Suppressor macrophage treated with lipopolysaccharide for 1 hour (primary cell): ENCODE results near the gene STAG3.
A peak's percentile ranks its signal among the peaks of the same experiment; 100 is the strongest.
"Not testable (repeated sequence)": the region's sequence is repeated elsewhere in the genome, so short reads cannot be mapped to it uniquely, and the experiment has no call there.

Experiments
- DNase-seq, 3 donors: peaks; one replicate each; pipeline ENCODE4 v3.0.0-alpha.2; 2020 to 2022

Gene STAG3

GRCh38 chr7:100212631-100213286 is 35.0 kb downstream of the STAG3 start:
- no peak for DNase-seq

DNA sequence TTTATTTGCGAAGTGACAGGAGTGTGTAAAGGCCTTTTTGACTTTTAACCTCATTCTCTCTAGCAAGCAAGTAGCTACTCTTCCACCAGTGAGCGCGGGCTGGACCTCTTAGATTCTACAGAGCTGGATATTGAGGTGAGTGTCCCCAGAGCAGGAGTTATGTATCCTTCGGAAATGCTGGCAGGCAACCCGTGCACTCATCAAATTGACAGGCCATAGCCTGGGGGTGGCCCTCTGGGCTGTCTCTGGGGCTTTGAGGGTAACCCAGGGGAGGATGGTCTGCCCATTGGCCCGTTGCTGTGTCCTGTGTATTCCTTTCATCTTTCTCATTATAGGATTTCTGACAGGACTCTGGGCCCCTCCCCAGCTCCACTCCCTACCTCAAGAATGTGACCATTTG is 36.0 kb downstream of the STAG3 start:
- DNase-seq = no peak

DNA sequence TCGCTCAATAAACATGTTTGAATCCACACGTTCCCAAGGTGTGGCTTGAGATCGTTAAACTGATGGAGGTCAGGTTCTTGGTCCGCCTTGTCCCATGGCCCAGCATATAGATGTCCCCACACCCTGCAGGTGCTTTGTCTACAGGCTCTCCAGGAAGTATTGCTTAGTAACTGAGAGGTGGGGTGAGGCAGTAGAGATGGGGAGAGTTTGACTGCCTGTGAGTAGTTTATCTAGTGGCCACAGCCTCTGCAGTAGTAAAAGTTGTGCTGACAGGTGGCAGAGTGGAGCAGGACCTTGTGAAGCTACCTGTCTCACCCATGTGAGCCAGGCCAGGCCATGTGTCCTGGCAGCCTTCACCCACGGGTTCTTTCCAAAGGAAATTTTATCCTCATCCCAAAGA is 36.6 kb downstream of the STAG3 start:
- not testable (repeated sequence) for DNase-seq

GRCh38 chr7:100215895-100216294 is 38.2 kb downstream of the STAG3 start:
- DNase-seq = no peak

GRCh38 chr7:100217934-100218333 is 40.2 kb downstream of the STAG3 start:
- DNase-seq = peak in 2 of 3 donors; percentile 11 to 15

- no peak for DNase-seq
Observed at GRCh38 chr7:100219271-100219737, 41.6 kb downstream of the STAG3 start.

DNA sequence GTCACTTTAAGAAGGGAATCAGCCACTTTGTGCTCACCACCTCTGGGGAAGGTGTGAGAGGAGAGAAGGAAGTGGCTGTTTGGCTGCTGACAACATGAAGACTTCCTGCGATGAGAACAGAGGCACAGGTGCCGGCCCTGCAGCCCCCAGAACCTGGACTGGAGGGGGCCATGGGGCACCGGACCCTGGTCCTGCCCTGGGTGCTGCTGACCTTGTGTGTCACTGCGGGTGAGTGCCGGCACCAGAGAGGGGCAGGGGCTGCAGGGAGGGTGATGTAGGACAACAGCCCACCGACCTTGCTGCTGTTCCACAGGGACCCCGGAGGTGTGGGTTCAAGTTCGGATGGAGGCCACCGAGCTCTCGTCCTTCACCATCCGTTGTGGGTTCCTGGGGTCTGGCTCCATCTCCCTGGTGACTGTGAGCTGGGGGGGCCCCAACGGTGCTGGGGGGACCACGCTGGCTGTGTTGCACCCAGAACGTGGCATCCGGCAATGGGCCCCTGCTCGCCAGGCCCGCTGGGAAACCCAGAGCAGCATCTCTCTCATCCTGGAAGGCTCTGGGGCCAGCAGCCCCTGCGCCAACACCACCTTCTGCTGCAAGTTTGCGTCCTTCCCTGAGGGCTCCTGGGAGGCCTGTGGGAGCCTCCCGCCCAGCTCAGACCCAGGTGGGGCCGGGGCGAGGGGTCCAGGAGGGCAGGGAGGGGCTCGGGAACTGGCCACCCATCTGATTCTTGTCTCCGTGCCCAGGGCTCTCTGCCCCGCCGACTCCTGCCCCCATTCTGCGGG is 42.3 kb downstream of the STAG3 start, which contains the start of gene PVRIG:
Gene PVRIG, plus strand, starts transcription at position 149 of the 785 bp plus-strand sequence. Its CDS starts 22 bp downstream, at position 171.
- not testable (repeated sequence) for DNase-seq

DNA sequence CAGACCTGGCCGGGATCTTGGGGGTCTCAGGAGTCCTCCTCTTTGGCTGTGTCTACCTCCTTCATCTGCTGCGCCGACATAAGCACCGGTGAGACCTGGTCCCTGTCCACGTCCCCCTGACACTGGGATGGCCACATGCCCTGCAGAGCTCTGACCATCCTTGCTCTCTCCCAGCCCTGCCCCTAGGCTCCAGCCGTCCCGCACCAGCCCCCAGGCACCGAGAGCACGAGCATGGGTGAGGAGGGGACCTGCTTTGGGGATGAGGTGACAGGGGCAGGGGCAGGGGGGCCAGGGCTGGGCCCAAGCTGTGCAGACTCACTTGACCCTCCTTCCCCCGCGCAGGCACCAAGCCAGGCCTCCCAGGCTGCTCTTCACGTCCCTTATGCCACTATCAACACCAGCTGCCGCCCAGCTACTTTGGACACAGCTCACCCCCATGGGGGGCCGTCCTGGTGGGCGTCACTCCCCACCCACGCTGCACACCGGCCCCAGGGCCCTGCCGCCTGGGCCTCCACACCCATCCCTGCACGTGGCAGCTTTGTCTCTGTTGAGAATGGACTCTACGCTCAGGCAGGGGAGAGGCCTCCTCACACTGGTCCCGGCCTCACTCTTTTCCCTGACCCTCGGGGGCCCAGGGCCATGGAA is 43.0 kb downstream of the STAG3 start:
- no peak for DNase-seq

DNA sequence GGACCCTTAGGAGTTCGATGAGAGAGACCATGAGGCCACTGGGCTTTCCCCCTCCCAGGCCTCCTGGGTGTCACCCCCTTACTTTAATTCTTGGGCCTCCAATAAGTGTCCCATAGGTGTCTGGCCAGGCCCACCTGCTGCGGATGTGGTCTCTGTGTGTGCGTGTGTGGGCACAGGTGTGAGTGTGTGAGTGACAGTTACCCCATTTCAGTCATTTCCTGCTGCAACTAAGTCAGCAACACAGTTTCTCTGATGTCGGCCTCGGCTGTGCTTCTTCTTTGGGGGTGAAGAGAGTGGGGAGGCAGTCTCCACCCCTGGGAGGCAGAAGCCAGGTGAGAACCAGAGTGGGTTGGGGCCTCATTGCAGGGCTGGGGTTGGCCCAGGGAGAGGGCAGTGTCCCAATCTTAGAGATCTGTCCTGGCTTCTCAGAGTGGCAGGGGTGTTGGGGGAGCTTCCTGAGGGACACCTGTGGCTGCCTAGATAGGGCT is 43.6 kb downstream of the STAG3 start:
- no peak for DNase-seq

GRCh38 chr7:100221767-100222444 is 44.2 kb downstream of the STAG3 start:
- DNase-seq = no peak

- DNase-seq = no peak
Observed at GRCh38 chr7:100222445-100223132, 44.9 kb downstream of the STAG3 start.

DNA sequence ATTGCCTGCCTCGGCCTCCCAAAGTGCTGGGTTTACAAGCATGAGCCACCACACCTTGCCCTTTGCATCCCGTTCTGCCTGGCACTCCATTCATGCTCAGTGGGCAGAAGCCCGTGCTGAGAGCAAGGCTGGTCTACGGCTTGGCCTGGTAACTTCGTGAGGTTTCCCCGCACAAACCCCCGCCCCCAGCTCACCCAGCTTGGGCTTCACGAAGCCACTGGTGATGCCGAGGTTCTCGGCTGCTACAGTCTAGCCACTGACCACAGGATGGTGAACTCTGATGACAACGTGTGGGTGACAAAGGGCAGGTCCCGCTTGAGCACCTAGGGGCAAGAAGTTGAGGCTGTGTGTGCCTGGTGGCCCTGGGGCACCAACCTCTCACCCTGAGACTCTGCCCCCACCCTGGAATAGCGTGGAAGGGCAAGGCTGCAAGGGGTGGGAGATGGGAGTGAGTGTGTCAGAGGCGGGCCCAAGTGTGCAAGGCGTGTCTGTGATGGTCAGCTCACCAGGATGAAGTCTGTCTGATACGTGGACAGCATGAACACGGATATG is 45.7 kb downstream of the STAG3 start:
- not testable (repeated sequence) for DNase-seq

- not testable (repeated sequence) for DNase-seq
Observed at GRCh38 chr7:100224891-100225290, 47.2 kb downstream of the STAG3 start.

DNA sequence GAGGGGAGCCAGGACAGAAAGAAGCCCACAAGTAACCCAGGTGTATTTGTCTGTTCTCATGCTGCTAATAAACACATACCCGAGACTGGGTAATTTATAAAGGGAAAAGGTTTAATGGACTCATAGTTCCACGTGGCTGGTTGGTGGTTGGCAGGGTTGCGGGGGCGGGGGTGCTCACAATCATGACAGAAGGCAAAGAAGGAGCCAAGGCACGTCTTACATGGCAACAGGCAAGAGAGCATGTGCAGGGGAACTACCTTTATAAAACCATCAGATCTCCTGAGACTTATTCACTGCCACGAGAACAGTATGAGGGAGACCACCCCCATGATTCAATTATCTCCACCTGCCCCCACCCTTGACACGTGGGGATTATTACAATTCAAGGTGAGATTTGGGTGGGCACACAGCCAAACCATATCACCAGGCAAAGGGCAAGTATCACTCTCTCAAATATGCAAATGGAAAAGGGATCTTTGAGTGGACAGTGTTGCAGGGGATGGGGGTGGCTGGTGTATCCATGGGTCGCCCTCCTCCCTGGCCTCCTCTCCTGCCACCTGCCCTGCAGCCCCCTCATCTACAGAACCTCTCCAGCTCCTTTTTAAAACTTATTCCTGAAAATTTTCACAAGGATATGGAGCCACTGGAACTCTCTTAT is 57.1 kb downstream of the STAG3 start:
- DNase-seq = not testable (repeated sequence)

DNA sequence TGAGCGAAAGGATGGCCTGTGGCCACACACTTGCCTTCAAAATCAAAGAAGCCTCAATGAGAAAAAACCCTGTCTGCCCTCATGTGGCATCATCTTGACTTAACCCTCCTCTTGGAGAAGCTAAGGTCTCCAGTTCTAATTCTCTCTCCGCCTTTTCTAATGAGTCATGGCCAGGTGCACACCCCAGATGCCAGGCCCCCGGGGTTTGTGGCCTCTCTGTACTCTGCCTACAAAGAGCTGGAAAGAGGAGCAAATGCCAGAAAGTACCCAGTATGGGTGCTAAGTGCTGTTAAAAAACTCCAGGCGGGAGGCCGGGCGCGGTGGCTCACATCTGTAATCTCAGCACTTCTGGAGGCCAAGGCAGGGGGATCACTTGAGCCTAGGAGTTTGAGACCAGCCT is 62.3 kb downstream of the STAG3 start:
- not testable (repeated sequence) for DNase-seq

DNA sequence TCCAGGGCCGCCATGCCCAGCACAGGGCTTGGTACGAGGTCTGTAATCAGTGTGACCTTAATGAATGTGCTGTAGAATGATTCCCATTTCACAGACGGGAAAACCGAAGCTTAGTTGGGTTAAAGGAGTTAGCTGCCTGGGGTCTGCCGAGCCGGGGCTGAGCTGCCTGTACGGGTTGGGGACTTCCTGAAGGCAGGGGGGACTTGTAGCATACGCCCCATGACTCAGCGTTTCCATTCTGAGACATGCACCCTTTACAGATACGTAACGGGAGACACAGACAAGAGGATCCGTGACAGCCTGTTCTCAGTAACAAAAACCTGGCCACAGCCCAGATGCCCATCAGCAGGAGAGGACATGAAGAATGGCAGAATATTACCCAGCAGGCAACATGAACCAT is 65.7 kb downstream of the STAG3 start:
- peak; percentile 63 to 67 (median 67) for DNase-seq

DNA sequence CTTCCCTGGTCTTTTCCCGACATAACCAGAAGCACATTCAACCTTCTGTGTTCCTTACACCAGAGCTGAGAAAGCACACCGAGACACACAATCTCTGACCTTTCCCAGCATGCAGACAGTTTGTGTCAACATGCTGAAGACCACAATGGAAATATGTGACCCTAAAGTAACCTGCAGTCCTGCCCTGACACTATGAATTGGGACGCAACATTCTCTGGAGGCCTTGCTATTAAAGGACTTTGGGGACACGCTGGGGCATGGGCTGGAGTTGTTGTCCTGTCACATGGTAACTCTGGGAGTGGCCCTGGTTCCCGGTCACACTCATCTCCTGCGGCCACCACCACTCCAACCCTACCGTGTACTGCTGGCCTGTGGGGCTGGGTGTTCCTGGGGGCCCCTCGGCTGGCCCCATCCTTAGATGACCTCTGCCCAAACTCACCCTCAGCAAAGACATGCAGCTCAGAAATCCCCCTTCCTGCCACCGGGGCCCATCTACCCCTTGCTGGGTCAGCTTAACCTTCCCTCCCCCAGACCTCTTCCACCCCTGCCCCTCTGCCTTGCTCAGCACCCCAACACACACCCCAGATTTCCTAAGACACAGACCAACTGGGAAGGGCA is 67.4 kb downstream of the STAG3 start:
- DNase-seq = not testable (repeated sequence)

DNA sequence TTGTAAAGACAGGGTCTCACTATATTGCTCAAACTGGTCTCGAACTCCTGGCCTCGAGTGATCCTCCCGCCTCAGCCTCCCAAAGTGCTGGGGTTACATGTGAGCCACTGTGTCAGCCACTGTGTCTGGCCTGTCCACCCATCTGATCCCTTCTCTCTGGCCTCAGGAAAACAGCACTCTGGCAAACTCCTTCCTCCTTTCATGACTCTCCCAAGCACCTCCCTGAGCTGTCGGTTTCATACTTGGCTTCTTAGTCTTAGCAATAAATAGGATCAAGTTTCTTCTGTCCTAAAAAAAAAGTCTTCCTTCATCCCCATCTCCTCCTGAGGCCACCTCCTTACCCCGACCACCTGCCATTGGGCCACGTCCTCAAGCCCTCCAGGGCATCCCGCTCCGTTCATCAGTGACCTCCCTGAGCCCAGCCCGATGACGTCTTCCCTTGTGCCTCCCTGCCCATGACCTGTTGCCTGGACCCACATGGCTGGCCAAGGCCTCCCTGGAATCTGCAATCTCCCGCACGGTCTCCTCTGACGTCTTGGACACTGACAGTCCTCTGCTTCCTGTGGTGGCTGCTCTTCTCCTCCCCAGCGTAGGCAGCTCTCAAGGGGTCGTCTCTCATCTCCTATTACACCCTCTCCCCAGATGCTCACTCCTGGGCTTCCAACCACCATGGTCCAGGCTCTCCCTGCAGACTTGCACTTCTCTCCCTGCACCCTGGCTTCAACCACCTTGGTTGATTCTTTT is 68.6 kb downstream of the STAG3 start:
- DNase-seq = not testable (repeated sequence)

DNA sequence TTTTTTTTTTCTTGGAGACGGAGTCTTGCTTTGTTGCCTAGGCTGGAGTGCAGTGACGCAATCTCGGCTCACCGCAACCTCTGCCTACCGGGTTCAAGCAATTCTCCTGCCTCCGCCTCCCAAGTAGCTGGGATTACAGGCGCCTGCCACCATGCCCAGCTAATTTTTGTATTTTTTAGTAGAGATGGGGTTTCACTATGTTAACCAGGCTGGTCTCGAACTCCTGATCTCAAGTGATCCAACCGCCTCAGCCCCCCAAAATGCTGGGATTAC is 69.1 kb downstream of the STAG3 start:
- DNase-seq = not testable (repeated sequence)

GRCh38 chr7:100247152-100247757 is 69.5 kb downstream of the STAG3 start:
- DNase-seq = no peak
